MG63 (cell line): ENCODE results near the gene TYMS. TPM values are rescaled to one million over a fixed set of nuclear protein-coding genes. Genes with fewer than 3 reads are reported as not detected.
"Not testable (repeated sequence)": the region's sequence is repeated elsewhere in the genome, so short reads cannot be mapped to it uniquely, and the experiment has no call there.

Source experiments
- DNase-seq: peaks from one replicate; pipeline ENCODE4 v3.0.0-alpha.2; 2020
- H3K27me3 ChIP-seq: fragments of 250-450 bp; sonication (Bioruptor Pico); 2 replicates; pipeline ENCODE4 v1.5.1; 2020; ENCODE audit warnings: mild to moderate bottlenecking, moderate library complexity
- H3K36me3 ChIP-seq: fragments of 250-450 bp; sonication (Bioruptor Pico); 2 replicates; pipeline ENCODE4 v1.5.1; 2020; ENCODE audit warnings: mild to moderate bottlenecking, moderate library complexity
- H3K4me3 ChIP-seq: fragments of 250-450 bp; sonication (Bioruptor Pico); 2 replicates; pipeline ENCODE4 v1.5.1; 2020; ENCODE audit warnings: mild to moderate bottlenecking, moderate library complexity
- H3K9me3 ChIP-seq: fragments of 250-450 bp; sonication (Bioruptor Pico); 2 replicates; pipeline ENCODE4 v1.5.1; 2020; ENCODE audit warnings: mild to moderate bottlenecking, moderate library complexity
- total RNA-seq: library from RNA; depleted of rRNA; stranded (reverse); fragments of >200 nt; shearing (Covaris generic); gene quantifications from 2 replicates; pipeline ENCODE4 v1.2.3, GENCODE V29; 2014; ENCODE audit warnings: low replicate concordance

The TYMS gene
- total RNA-seq, 1 experiment from 2014 or later, result 57.0 TPM

DNA sequence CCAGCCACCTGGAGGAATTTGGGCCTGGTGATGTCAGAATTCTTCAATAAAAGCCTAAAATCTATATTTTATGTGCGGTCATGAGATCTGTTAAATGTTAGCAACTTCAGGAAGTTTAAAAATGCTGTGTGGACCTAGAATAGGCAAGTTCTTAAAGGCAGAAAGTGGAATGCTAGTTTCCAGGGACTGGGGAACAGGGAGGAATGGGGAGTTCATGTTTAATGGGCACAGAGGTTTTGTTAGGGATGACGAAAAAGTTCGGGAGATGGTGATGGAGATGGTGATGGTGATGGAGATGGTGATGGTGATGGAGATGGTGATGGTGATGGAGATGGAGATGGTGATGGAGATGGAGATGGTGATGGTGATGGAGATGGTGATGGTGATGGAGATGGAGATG lies 9.2 kb downstream of the TYMS start:
- Histone ChIP-seq H3K36me3 (peaks cover 46% of the 10 kb centered on the region), H3K27me3 (no peaks in the 10 kb centered on the region)
- DNase-seq, result no peak

GRCh38 chr18:668260-668659 lies 10.8 kb downstream of the TYMS start:
- H3K4me3 ChIP-seq, result no peak overlapping the region

More for the DNA sequence above, 9.2 kb downstream of the TYMS start:
- Histone ChIP-seq H3K9me3 (no peaks in the 10 kb centered on the region), H3K4me3 (no peak overlapping the region)

DNA sequence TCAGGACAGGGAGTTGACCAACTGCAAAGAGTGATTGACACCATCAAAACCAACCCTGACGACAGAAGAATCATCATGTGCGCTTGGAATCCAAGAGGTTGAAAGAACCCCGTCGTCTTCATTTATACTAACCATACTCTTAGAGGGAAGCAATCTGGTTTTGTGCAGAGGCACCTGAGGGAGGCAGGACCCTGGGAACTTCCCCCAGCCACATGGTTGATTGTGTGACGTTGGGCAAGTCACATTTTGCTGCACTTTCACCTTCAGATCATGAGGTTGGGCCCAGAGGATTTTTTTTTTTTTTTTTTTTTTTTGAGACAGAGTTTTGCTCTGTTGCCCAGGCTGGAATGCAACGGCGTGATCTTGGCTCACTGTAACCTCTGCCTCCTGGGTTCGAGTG lies 11.6 kb downstream of the TYMS start:
- Histone ChIP-seq H3K27me3 (no peaks in the 10 kb centered on the region), H3K4me3 (no peak overlapping the region), H3K36me3 (peaks cover 61% of the 10 kb centered on the region), H3K9me3 (no peaks in the 10 kb centered on the region)
- DNase-seq, result no peak

More at GRCh38 chr18:668260-668659, 10.8 kb downstream of the TYMS start:
- H3K27me3 ChIP-seq, result no peaks in the 10 kb centered on the region
- no peak for DNase-seq
- peaks cover 55% of the 10 kb centered on the region for H3K36me3 ChIP-seq
- no peaks in the 10 kb centered on the region for H3K9me3 ChIP-seq

GRCh38 chr18:670522-670921 lies 13.1 kb downstream of the TYMS start:
- H3K27me3 ChIP-seq, result no peaks in the 10 kb centered on the region
- no peaks in the 10 kb centered on the region for H3K9me3 ChIP-seq
- H3K36me3 ChIP-seq, result peaks cover 75% of the 10 kb centered on the region
- DNase-seq, result no peak
- H3K4me3 ChIP-seq, result no peak overlapping the region

DNA sequence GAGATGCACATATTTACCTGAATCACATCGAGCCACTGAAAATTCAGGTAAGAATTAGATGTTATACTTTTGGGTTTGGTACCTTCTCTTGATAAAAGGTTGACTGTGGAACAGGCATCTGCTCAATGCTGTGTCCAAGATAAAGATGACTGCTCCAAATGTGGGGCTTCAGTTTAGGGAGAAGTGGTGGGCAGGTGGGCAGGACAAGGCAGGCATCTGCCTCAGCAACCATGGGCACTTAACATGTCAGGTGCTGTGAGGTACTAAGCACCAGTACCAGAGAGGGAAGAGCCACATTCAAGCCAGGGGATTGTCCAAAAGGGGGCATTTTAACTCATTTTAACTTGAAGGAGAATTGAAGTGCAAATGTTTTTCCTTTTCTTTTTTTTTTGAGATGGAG lies 14.0 kb downstream of the TYMS start:
- DNase-seq, result no peak
- Histone ChIP-seq H3K4me3 (no peak overlapping the region), H3K27me3 (no peaks in the 10 kb centered on the region), H3K9me3 (no peaks in the 10 kb centered on the region), H3K36me3 (peaks cover 70% of the 10 kb centered on the region)

DNA sequence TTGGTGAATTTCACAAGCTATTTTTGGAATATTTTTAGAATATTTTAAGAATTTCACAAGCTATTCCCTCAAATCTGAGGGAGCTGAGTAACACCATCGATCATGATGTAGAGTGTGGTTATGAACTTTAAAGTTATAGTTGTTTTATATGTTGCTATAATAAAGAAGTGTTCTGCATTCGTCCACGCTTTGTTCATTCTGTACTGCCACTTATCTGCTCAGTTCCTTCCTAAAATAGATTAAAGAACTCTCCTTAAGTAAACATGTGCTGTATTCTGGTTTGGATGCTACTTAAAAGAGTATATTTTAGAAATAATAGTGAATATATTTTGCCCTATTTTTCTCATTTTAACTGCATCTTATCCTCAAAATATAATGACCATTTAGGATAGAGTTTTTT lies 15.9 kb downstream of the TYMS start:
- peaks cover 68% of the 10 kb centered on the region for H3K36me3 ChIP-seq
- no peaks in the 10 kb centered on the region for H3K27me3 ChIP-seq
- no peaks in the 10 kb centered on the region for H3K9me3 ChIP-seq
- H3K4me3 ChIP-seq, result no peak overlapping the region
- no peak for DNase-seq

DNA sequence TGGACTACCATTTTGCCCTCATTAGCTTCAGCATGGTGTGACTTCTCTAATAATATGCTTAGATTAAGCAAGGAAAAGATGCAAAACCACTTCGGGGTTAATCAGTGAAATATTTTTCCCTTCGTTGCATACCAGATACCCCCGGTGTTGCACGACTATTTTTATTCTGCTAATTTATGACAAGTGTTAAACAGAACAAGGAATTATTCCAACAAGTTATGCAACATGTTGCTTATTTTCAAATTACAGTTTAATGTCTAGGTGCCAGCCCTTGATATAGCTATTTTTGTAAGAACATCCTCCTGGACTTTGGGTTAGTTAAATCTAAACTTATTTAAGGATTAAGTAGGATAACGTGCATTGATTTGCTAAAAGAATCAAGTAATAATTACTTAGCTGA lies 16.3 kb downstream of the TYMS start:
- no peak for DNase-seq
- no peak overlapping the region for H3K4me3 ChIP-seq
- no peaks in the 10 kb centered on the region for H3K9me3 ChIP-seq
- no peaks in the 10 kb centered on the region for H3K27me3 ChIP-seq
- H3K36me3 ChIP-seq, result peaks cover 63% of the 10 kb centered on the region

DNA sequence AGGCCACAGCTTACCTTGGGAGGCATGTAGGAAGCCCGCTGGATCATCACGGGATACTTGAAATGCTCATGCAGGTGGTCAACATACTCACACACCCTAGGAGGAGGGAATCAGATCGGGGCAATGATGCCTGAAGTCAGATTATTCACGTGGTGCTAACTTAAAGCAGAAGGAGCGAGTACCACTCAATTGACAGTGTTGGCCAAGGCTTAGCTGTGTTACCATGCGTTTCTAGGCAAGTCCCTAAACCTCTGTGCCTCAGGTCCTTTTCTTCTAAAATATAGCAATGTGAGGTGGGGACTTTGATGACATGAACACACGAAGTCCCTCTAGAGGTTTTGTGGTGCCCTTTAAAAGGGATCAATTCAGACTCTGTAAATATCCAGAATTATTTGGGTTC lies 17.9 kb downstream of the TYMS start:
- Histone ChIP-seq H3K9me3 (no peaks in the 10 kb centered on the region), H3K27me3 (no peaks in the 10 kb centered on the region), H3K36me3 (peaks cover 53% of the 10 kb centered on the region), H3K4me3 (no peak overlapping the region)
- DNase-seq, result no peak

DNA sequence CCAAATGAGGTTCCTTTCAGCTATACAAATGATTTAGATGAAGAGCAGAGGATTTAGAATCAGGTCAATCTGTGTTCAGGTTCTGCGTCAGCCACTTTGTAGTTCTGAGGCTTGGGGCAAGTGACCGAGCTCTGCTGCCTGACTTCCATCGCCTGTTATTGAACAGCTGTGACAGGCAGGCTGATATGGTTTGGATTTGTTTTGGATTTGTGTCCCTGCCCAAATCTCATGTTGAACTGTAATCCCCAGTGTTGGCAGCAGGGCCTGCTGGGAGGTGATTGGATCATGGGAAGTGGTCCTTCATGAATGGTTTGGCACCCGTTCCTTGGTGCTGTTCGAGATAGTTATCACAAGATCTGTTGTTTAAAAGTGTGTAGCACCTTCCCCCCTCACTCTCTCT lies 18.6 kb downstream of the TYMS start:
- no peaks in the 10 kb centered on the region for H3K27me3 ChIP-seq
- no peak overlapping the region for H3K4me3 ChIP-seq
- no peaks in the 10 kb centered on the region for H3K9me3 ChIP-seq
- peaks cover 45% of the 10 kb centered on the region for H3K36me3 ChIP-seq
- no peak for DNase-seq

DNA sequence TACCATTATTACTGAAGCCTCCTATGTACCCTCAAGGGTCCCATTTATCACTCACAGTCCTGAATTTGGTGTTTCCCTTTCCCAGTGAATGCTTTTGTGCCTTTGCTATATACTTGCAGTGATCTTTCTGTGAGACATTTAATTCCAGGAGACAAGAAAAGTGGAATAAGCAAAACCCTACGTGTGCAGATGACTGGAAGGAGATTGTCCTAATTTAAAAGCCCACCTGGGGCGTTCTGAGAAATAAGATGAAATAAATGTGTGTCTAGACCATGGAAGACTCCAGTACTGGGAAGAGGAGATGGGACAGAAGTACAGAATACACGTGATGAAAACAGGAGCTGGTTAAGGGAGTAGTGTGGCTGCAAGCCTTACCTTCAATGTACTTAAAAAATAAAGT lies 19.3 kb downstream of the TYMS start:
- no peak overlapping the region for H3K4me3 ChIP-seq
- no peaks in the 10 kb centered on the region for H3K27me3 ChIP-seq
- no peaks in the 10 kb centered on the region for H3K9me3 ChIP-seq
- peaks cover 40% of the 10 kb centered on the region for H3K36me3 ChIP-seq
- DNase-seq, result no peak

DNA sequence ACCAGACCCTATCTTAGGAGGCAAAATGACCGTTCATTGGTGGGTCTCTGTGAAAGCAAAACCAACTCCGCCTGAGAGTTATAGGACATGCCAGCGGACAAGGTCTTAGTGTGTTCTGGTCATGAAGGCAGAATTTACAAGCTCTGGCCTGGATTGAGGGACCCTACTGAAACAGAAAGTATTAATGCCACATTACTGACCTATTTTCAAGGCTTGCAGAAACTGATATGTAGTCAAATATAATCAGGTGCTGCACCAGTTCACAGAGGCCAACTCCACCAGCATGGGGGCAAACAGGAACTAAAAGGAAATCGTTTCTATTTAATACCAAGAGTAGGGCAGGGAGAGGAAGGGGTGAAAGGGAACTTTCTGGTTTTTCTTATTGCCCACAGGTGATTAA lies 19.7 kb downstream of the TYMS start:
- no peaks in the 10 kb centered on the region for H3K9me3 ChIP-seq
- H3K36me3 ChIP-seq, result peaks cover 36% of the 10 kb centered on the region
- no peak overlapping the region for H3K4me3 ChIP-seq
- DNase-seq, result no peak
- no peaks in the 10 kb centered on the region for H3K27me3 ChIP-seq

DNA sequence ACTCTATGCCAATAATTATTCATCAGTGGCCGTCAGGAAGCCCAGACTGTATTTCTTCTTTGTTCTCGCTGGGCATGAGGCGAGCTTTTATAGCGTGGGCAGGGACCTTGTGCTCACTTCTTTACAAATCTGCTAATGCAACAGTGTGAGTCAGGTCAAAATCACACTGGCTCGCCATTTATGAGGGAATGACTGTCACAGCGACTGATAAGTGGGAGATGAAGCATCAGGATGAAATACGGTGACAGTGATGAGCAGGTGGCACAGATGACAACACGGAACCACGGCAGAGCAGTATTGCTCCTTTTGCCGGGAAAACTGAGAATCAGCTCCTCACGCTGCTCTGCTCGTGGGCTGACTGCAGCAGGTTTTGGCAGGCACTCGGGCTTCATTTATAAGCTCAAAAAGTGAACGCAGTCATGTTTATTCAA lies 20.5 kb downstream of the TYMS start:
- Histone ChIP-seq H3K36me3 (peaks cover 28% of the 10 kb centered on the region), H3K27me3 (no peaks in the 10 kb centered on the region), H3K4me3 (no peak overlapping the region), H3K9me3 (no peaks in the 10 kb centered on the region)
- no peak for DNase-seq

DNA sequence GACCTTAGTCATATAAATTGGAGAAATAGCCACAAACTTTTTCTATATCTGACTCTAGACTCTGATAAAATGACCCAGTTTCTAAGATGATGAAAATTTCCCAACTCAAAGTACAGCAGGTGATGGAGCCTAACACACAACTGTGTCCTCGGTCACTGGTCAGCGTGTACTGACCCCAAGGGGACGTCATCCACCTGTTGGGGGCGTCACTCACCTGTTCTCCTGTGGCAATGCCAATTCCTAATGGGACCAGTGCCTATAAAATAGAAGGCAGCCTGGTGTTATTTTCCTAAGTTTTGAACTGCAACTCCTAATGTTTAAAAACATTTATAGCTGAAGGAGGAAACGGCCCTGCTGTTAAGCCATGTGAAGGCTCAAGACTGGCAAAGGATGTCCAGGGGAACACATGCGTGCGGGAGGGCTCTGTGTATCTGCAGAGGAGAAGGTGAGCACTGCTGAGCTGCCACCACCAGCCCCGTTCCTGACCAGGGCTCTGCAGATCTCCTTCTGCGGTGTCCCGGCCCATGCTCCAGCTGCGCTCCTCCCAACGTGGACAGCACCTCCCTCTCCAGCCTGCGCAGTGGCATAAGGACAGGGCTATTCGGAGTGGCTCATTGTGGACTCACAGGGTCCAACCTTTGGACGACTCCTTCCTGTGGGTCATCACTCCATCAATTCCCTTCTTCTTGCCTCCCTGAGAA lies 21.2 kb downstream of the TYMS start:
- DNase-seq, result no peak
- H3K36me3 ChIP-seq, result peaks cover 23% of the 10 kb centered on the region
- no peaks in the 10 kb centered on the region for H3K9me3 ChIP-seq
- H3K4me3 ChIP-seq, result no peak overlapping the region
- no peaks in the 10 kb centered on the region for H3K27me3 ChIP-seq

DNA sequence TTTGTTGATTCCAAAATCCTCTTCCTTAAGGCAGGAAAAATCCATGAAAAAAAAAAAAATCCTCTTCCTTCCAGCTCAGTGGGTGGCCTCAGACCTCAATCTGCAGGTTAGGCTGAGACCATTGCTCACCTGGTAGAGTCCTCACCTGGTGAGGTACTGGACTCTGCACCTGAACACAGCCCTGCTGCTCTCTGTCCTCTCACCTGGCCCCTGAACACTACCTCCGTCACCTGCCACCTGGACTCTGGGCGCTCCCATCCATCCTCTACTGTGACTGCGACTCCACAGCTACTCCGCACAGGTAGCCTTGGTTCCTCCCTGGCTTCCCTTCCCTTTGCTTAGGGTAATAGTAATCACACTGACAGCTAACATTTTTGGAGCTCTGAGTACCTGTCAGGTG lies 22.1 kb downstream of the TYMS start:
- peaks cover 14% of the 10 kb centered on the region for H3K36me3 ChIP-seq
- no peak for DNase-seq
- H3K4me3 ChIP-seq, result no peak overlapping the region

GRCh38 chr18:680392-680791 lies 22.9 kb downstream of the TYMS start:
- H3K4me3 ChIP-seq, result no peak overlapping the region
- H3K36me3 ChIP-seq, result peaks cover 5% of the 10 kb centered on the region
- DNase-seq, result no peak
- no peaks in the 10 kb centered on the region for H3K27me3 ChIP-seq
- H3K9me3 ChIP-seq, result no peaks in the 10 kb centered on the region

More for the DNA sequence above, 22.1 kb downstream of the TYMS start:
- Histone ChIP-seq H3K27me3 (no peaks in the 10 kb centered on the region), H3K9me3 (no peaks in the 10 kb centered on the region)

DNA sequence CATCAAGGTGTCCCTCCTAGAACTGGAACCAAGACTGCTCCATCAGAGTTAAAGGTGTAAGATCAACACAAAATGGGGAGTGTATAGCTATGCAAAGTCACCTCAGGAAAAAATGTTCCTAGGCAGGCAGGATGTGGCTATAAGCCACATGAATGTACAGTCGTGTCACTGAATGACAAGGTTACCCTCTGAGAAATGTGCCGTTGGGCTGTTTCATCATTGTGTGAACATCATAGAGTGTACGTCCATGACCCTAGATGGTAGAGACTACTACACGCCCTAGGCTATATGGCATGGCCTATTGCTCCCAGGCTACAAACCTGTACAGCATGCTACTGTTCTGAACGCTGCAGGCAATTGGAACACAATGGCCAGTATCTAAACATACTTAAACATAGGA lies 24.5 kb downstream of the TYMS start:
- H3K27me3 ChIP-seq, result no peaks in the 10 kb centered on the region
- no peak for DNase-seq

DNA sequence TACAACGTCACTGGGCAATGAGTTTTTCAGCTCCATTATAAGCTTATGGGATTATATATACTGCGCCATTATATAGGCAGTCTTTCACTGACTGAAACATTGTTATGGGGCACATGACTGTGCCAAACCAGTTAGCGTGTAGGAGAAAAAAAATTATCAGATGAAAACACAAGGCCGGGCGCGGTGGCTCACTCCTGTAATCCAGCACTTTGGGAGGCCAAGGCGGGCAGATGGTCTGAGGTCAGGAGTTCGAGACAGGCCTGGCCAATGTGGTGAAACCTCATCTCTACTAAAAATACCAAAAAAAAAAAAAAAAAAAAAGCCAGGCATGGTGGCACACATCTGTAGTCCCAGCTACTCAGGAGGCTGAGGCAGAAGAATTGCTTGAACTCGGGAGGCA lies 25.0 kb downstream of the TYMS start:
- not testable (repeated sequence) for DNase-seq, H3K27me3 ChIP-seq, H3K4me3 ChIP-seq, H3K36me3 ChIP-seq, H3K9me3 ChIP-seq

More for the DNA sequence above, 24.5 kb downstream of the TYMS start:
- no peaks in the 10 kb centered on the region for H3K9me3 ChIP-seq
- no peak overlapping the region for H3K4me3 ChIP-seq
- H3K36me3 ChIP-seq, result no peaks in the 10 kb centered on the region

DNA sequence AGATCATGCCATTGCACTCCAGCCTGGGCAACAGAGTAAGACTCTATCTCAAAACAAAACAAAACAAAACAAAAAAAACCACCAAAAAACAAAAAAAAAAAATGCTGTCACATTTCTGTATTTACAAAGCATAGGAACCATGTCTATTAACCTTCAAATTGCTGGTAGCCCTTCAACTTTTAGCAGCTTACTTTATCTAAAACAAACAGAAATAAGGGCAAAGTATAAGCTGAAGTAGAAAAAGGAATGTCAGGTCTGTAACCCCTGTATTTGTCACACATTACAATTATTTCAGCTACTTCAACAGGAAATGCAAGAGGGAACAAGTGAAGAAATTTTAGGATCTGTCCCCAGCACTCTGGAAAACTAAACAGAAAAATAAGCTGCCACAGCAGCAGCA lies 25.4 kb downstream of the TYMS start:
- Histone ChIP-seq H3K27me3 (no peaks in the 10 kb centered on the region), H3K9me3 (no peaks in the 10 kb centered on the region), H3K36me3 (no peaks in the 10 kb centered on the region), H3K4me3 (no peak overlapping the region)
- no peak for DNase-seq
